DND-41 (cell line): ENCODE data around the gene MAPK8IP1.

Experiments used
- CTCF ChIP-seq: IDR thresholded peaks from 2 replicates; pipeline ENCODE4 v1.5.1; 2012; ENCODE audit warnings: borderline replicate concordance, low read length, moderate library complexity, mild to moderate bottlenecking; ENCODE audit not compliant: poor library complexity, severe bottlenecking; ENCODE audit errors: extremely low read depth
- EZH2 ChIP-seq: IDR thresholded peaks from 3 replicates; pipeline ENCODE4 v1.6.1; 2012; ENCODE audit warnings: borderline replicate concordance, low read depth, mild to moderate bottlenecking, moderate library complexity, low read length, inconsistent platforms; ENCODE audit not compliant: severe bottlenecking

- TF ChIP-seq EZH2, result no peak
- TF ChIP-seq CTCF, result no peak
Measured at GRCh38 chr11:45927684-45928413, 42.4 kb downstream of the MAPK8IP1 start.
